ENCODE data around the gene HPGDS.
"Not testable (repeated sequence)": the region's sequence is repeated elsewhere in the genome, so short reads cannot be mapped to it uniquely, and the experiment has no call there.

The HPGDS gene

DNA sequence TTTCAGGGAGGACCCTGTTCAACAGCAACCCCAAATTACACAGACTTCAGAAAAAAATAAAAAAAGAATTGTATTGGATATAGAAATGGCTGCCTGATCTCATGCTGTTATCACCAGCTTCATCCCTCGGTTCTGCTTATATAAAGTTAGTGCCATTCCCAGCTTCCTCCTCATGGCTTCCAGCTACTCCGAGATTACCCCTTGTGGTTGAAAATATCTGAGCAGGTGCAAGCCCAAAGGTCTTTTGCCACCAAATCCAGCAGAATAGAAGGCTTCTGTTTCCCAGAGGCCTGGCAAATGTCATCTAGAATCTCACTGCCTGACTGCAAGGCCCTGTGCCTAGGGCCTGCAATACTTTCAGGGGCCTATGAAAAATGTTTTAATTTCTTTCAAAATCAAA lies 13.8 kb upstream of the HPGDS start:
- DNase-seq (ENCODE audit: low read depth) = no peak

DNA sequence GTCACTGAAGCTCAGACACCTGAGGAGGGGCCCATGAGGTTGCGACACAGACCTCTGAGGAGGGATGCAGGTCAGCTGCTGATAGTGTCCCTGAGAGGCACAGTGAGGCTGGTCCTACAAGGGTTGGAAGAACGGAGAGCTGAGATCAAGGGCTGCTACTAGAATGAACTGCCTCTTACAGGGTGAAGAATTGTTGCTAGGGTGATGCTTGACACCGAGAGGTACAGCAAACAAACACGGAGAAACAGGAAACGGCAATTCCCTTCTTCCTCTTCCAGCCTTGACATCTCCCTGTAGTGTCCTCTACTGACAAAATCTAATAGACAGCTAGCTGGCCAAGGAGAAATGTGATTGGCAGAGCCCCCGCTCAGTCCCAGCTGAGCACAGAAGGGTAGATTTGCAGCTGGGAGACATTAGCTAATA lies 11.8 kb upstream of the HPGDS start:
- no peak for DNase-seq (ENCODE audit: low read depth)

DNA sequence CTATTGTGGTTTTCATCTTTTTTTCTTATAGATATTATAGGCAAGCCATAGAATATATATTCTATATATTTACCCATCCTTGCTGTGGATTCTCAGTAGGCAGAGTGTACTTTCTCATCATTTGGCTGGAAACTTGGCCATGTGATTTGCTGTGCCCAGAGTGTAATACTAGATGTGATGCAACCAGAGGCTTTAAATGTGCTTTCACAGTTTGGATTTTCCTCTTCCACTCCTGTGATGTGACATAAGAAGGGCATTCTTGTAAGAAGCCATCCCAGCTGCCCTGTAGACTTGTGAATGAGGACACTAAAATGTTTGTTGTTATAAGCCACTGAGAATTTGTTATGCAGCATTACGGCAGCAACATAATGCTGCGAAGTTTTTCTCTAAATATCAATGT lies 10.4 kb upstream of the HPGDS start:
- no peak for DNase-seq (ENCODE audit: low read depth)

DNA sequence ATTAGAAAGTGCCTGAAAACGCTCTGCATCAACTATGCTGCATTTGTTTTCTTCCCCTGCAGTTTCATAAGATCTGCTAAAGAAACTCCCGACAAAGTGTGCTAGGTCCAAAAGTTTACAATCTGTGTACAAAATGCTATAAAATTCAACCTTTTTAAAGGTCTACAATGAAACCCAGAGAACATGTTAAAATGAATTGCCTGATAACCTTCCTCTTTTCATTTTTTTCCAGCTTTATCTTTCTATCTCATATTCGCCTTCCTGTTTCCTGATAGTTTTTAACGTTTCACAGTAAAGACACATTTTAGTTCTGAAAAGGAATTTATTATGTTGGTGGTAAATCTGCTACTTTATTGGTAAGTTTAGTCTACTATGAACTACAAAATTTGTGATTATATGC lies 9.5 kb upstream of the HPGDS start:
- DNase-seq (ENCODE audit: low read depth) = no peak

DNA sequence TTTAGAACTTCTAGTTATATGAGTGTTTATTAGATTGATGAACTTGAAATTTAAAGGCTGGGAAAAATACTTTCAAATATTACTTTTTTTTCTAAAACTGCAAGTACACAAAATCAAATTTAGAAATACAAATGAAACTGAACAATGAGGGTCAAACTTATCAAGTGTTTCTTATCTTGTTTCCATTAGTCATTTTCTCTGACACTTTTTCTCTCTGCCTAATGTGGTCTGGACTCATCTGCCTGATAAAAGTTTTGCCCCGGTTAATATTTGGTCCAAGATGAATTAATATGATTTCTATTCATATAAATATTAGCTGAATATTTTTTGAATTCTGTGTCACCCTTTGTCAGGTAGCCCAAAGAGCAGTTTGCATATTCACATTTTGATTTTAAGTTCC lies 8.7 kb upstream of the HPGDS start:
- DNase-seq (ENCODE audit: low read depth) = no peak

DNA sequence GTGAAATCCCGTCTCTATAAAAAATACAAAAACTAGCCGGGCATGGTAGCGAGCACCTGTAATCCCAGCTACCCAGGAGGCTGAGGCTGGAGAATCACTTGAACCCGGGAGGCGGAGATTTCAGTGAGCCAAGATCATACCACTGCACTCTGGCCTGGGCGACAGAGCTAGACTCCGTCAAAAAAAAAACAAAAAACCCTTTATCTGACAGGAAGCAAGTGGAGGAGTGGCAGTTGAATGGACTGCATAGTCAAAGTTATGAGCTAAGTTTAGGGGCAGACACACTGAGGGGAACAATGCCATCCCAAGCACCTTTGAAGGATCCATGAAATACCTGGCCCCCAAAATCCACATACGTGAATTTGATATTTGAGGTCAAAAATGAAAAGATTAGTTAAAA lies 7.5 kb upstream of the HPGDS start:
- no peak for DNase-seq (ENCODE audit: low read depth)

DNA sequence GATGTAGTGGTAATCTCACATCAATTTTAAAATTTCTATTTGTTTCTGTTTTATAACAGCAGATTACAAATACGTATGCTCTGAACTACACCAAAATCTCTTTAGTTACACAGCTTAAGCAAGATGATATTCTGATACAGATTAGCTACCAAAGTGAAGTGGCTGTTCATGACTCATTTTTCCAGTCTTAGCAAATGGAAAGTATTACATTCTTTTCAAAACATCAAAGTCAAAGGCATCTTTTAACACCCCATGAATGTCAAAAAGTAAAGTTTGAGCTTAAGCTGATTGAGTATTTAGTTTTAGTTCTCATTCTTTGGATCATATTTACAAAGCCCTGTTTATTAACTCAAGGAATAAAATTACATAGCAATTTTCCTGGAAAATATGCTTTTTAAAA lies 6.6 kb upstream of the HPGDS start:
- DNase-seq (ENCODE audit: low read depth) = no peak

DNA sequence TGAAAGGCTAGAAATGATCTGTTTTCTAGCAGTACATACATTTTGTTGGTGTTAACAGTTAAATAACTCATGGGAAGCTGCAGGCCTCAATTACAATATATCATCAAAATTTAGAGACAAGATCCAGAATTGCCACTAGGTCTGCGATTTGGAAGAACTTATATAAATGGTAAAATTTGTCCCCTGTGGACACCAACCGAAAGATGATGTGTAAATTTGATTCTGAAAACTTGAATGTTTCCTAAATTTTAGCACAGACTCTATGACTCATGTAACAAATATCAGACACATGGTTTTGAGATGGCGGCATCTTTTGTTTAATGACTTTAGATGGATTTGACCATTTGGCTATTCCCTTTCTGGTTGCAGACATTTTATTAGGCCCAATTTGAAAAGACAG lies 6.0 kb upstream of the HPGDS start:
- DNase-seq (ENCODE audit: low read depth) = no peak

DNA sequence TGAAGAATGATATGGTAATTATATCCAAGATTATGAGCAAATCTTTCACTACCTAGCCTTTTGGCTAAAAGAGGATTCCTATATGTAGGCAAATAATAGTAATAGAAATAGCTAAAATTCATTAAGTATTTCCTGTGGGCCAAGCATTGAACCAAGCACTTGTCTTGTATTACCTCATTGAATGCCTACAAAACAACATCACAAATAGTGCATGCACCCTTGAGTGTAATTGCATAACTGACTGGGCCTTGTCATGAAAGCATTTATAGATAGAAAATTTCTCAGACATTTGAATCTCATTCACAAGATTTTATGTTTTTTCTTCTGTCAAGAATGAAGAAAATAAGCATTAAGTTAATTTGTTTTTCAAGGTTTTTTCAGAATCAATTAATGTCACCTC lies 3.9 kb upstream of the HPGDS start:
- no peak for DNase-seq (ENCODE audit: low read depth)

DNA sequence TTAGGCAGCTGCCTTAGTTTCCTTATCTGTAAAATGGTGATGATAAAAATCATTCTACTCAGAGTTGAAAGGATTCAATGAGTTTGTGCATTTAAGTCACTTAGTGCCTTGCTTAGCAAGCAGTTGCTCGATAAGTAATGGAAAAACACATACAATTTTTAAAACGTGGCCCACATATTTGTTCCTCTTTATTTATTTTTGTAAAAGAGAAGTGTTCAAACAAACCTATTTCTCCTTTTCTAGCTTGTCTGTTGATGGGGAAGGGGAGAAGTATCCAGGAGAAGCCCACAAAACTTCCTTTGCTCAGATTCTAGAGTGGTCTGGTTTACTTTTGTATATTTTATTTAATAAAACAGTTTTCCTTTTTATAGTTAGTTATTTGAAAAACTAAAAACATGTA lies 3.3 kb upstream of the HPGDS start:
- no peak for DNase-seq (ENCODE audit: low read depth)

DNA sequence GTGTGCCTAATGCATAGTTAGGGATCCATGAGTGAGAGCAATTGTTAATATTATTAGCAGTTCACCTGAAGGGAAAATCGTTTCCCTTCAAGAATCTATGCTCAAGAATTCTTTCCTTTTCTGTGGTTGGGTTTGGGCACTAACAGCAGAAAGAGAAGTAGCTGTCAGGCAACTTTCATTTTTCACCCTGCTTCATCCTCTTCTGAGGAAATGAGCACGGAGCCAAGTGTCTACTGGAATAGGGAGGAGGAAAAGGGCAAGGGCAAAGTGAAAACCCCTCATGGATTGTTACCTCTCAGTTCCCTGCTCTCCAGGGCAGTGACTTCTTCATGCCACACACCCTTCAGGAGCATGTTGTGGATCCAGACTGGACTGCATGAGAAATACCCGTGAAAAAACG lies 2.6 kb upstream of the HPGDS start:
- no peak for DNase-seq (ENCODE audit: low read depth)

DNA sequence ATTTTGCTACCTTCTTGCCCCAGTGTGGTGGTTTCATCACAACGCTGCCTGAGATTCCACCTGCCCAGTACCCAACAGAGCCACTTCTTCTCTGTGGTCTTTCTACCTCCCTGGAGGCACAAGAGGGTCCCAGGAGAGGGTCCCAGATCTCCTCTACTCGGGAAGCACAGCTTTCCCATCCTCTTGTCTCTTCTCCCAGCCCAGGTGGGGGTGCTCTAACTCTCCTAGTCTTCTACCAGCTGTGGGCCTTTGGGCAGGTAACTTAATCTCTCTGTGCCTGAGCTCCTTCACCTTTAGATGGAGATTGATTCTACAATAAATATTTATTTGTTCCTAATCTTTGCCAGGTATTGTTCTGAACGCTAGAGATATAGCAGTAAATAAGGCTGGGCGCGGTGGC lies 1.8 kb upstream of the HPGDS start:
- no peak for DNase-seq (ENCODE audit: low read depth)

DNA sequence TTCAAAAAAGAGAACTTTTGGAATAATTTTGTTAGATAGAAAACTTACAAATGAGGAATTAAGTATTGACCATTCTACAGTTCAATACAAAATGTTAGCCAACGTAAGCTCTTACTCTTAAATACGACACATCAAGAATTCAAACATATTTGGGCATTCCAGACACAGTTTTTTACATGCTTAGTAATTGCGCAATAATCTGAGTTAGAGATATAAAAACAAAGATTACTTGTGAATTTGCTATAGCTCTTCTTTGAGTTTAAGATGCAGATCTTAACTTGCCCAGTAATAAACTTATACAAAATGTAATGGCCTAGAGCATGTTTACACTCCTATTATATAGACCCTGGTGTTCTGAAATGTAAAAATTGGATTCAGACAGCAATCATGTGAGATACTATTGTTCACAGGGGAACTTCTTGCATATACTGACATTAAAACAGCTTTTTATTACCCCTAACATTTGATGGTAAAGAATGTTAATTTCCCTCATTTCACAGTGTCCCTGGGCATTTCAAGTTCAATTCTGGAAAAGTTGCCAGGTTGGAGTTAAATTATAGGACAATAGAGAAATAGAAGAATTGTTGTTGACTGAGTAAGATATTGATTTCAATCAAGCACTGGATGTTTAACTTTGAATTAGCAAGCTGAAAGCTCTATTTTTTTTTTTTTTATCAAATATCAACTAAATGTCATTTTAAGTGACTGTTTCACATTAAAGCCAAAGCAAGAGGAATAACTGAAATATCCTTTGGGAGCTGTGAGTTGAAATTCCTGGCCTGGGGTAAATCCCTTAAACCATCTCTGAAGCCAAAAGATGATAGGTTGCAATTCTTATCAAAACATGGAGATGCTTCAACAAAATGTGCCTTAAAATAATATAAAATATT lies 910 bp downstream of the HPGDS start:
- no peak for DNase-seq (ENCODE audit: low read depth)

DNA sequence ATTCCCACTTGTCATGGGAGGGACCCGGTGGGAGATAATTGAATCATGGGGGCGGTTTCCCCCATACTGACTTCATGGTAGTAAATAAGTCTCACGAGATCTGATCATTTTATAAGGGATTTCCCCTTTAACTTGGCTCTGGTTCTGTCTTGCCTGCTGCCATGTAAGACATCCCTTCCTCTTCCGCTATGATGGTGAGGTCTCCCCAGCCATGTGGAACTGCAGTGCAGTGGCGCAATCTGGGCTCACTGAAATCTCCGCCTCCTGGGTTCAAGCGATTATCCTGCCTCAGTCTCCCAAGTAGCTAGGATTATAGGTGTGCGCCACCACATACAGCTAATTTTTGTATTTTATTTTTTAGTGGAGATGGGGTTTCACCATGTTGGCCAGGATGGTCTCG lies 2.9 kb downstream of the HPGDS start:
- DNase-seq (ENCODE audit: low read depth) = peak; percentile 74

DNA sequence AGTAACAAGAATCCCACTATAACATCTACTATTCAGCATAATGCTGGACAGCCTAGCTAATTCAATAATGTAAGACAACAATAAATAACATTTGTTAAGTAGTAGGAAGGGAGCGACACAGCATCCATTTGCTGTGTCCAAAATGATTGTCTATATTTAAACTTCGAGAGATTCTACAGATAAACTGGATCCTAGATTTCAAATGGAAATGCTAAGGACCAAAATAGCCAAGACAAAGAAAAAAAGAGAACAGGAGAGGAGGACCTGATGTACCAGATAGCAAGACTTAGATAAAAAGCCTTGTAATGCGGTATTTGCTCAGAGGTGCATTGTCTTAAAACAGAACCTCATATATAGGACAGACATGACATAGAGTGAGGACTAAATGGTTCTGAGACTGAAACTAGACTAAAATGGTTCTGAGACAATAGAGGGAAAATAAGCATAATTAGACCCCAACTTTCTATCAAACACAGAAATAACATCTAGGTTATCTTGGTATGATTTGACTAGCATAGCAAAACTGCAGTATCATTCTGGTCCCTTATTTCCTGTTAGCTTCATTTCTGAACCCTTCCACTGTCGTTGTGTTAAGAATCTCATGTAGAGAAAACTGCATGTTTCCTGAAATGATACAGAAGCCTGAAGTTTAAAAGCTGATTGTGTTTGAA lies 3.8 kb downstream of the HPGDS start:
- no peak for DNase-seq (ENCODE audit: low read depth)

DNA sequence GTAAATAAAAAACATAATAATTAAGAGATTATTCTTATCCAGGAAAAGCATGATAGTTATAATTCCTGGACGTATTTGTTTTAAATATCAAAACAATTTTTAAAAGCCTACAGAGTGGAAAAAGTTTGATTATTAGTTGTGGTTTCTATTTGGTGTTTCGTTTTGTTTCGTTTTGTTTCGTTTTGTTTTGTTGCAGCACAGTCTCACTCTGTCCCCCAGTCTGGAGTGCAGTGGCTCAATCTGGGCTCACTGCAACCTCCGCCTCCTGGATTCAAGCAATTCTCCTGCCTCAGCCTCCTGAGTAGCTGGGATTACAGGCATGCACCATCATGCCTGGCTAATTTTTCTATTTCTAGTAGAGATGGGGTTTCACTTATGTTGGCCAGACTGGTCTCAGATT lies 5.8 kb downstream of the HPGDS start:
- DNase-seq (ENCODE audit: low read depth) = not testable (repeated sequence)

DNA sequence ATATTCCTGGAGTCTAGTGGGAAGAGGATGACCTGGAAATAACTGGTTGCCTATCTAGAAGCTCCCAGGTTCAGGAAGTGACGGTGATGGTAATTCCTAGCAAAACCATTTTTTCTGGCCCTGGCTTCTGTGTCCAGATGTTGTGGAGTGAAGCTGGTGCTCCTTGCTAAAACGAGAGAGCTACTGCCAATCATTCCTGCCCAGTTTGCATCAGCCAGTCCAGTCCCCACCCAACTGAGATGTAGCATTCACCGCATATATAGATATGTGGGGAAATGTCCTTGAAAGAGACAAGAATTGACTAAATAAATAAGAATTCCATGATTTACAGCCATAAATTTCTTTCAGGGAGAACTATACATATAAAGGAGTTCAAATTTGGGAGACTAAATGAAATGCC lies 6.3 kb downstream of the HPGDS start:
- DNase-seq (ENCODE audit: low read depth) = no peak

DNA sequence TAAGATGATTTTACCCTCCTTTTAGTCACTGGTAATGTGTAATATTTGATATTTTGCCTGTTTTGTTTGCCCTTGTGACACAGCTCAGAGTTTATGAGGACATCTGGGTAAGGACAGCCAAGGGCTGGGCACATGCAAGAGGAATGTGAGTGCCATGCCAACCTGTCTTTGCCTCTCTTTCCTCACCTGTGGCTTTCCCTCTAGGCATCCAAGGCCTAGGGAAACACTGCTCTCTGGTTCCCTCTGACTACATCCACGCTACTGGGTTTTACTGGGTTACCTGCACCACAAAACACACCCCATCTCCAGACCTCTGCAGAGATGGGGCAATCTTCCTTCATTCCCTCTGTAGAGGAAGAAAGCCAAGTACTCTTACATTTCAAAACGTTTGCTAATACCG lies 7.7 kb downstream of the HPGDS start:
- no peak for DNase-seq (ENCODE audit: low read depth)

DNA sequence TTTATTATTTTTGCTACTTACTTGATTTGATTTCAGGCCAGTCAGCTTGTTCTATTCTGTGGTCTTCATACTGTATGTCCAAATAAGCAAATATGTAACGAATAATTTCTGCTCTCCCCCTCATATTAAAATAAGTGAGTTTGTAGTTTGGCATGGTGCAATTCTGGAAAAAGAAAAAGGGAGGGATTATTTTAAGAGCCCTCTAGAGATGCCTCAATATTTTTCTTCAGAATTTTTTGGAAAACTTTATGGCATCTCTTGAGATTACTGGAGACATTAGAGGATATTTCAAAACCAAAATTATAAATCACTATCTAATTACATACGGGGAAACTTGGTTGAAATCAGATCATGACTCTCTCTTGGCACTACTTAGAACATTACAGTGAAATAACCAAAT lies 8.2 kb downstream of the HPGDS start:
- no peak for DNase-seq (ENCODE audit: low read depth)

DNA sequence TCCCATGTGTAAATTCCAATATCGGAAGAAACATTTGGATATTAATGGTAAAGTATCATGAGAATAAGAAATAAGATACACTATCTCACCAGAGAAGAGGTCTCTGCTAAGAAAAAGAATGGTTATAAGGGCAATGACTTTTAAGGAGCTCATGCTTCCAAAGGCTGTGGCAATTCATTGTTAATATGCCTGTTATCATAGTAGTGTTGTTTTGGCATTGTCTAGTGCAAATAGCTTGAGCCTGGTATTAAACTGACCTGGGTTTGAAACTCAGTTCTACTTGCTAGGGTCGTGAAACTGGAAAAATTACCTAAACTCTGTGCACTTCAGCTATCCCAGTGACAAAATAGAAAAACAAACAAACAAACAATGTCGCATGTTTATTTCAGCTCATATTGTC lies 8.8 kb downstream of the HPGDS start:
- no peak for DNase-seq (ENCODE audit: low read depth)

DNA sequence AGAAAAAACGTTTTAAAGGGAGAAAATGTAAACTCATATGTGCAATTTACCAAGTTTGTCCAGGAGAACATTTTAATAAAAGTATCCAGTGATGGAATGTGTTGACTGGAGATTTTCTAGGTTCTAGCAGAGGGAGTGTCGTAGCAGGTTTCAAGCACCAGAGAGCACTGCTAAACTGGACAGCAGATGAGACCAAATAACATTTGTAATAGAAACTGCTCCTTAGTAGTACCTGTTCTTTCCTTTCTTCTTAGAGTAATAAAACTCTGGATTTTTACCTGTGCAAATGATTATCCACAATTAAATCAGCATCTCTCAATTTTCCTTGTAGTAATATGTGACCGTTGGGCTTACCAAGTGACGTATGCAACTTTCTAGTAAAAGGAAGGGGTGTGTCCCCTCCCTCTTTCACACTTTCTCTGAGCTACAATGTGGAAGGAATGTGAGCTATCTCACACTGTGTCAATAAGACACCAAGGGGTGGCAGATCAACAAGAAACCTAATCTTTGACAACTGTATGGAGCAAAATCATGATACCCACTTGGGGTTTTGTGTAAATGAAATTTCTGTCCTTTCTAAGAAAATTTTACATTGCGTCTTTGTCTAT lies 9.5 kb downstream of the HPGDS start:
- no peak for DNase-seq (ENCODE audit: low read depth)

DNA sequence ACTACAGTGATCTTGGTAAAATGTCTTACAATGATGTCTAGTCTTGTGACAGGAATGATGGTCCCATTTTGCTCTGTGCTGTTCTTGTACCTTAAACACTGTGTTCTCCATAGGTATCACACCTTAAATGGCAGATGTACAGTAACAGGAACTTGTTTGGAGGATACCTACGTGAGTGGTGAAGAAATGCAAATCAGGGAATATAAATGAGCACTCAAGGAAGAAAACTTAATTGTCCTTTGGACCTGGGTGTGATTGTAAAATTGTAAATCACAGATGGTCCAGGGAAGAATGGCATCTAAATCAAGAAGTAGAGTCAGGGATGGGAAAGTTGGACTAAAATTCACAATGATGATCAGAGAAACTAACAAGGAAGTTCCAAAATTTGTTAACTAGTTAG lies 12.7 kb downstream of the HPGDS start:
- no peak for DNase-seq (ENCODE audit: low read depth)

DNA sequence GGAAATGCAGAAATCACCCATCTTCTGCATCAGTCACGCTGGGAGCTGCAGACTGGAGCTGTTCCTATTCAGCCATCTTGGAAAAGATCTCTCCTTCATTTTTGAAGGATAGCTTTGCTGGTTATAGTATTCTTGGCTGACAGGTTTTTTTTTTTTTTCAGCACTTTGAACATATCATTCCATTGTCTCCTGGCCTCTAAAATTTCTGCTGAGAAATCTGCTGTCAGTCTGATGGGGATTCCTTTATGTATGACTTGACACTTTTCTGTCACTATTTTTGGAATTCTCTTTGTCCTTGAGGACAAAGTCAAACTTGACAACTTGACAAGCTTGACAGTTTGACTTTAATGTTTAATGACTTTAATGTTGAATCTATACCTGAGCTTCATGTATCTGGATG lies 16.8 kb downstream of the HPGDS start:
- no peak for DNase-seq (ENCODE audit: low read depth)
